Activated CD4-positive, alpha-beta T cell treated with anti-CD3 and anti-CD28 coated beads, Interleukin-2, Interleukin-6, amounts not matched to agents 100 ng/mL and 50 ng/mL, durations not matched to agents 16 hours and 8 hours (primary cell): ENCODE measurements around the gene ECM2.
"Not testable (repeated sequence)": the region's sequence is repeated elsewhere in the genome, so short reads cannot be mapped to it uniquely, and the experiment has no call there.

ENCODE experiments used
- DNase-seq: peaks from one replicate; pipeline ENCODE4 v3.0.0-alpha.2; 2020

Gene ECM2

DNA sequence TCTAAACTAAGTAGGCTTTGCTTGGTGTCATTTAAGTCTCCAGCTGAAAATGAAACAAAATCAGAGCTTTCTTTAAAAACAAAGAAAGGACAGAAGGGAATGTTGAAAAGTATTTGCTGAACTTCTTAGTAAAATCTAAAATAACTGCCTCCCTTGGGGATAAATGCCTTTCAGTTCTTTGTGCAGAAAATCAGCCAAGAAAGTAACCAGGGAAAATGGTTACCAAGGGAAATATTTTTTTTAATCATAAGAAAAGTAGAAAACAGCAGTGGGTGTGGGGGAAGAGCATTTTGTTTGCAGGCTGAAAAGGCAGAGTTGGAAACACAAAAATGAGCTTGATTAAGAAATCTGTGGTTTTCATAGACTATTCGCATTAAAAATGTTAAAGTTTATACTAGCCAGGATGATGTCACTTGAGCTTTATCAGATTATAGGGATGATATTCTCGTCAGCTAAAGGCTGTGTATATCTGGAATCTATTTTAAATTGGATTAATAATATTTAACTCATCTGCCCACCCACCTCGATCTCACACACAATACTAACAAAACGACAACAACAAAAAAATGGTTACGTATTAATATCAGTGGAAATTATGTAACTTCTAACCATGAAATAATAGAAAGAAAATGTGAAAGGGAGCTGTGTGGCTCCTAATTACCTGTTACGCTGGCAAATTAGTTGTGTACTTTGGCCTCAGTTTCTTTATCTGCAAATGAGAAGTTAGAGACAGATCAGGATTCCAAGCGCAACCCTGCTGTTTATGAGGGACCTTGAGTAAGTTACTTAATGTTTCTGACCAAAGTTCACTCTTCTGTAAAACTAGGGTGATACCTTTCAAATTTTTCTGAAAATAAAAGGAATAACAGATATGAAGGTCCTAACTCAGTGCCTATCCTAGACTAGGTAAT lies at the start of gene ECM2:
TSS of gene ECM2 (minus strand) at position 51 of the 911 bp plus-strand sequence. CDS start 13,124 bp downstream, outside the sequence.
- DNase-seq: no peak

- DNase-seq: no peak
Measured at GRCh38 chr9:92576175-92576574, 40.4 kb upstream of the ECM2 start.

GRCh38 chr9:92573612-92574011 lies 37.8 kb upstream of the ECM2 start:
- DNase-seq: not testable (repeated sequence)

GRCh38 chr9:92571871-92572270 lies 36.1 kb upstream of the ECM2 start:
- not testable (repeated sequence) for DNase-seq

DNA sequence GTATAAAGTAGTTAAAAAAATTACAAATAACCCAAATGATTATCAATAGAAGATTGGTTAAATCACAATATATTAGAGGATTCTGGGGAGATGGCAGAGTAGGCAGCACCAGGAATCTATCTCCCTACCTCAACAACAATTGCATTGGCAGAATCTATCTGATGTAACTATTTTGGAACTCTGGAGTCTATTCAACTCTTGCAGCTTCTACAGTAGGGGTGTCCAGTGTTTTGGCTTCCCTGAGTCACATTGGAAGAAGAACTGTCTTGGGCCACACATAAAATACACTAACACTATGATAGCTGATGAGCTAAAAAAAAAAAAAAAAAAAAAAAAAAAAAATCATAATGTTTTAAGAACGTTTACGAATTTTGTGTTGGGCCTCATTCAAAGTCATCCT lies 29.2 kb upstream of the ECM2 start:
- DNase-seq: no peak

DNA sequence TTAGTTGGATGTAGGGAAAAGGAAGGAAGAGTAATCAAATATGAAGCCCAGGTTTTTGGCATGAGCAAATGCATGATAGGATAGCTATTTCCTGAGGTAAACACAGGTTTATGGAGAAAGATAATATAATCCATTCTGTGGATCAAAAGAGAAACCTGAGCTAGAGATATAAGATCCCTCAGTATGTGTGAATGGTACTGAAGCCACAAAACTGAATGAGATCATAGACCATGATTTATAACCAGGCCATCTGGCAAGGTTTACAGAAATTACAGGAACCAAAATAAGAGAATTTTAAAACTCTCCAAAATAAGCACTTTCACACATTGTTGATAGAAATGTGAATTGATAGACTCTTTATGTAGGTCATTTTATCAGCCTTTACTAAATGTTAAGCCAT lies 28.7 kb upstream of the ECM2 start:
- DNase-seq: no peak

- no peak for DNase-seq
Measured at GRCh38 chr9:92563116-92564100, 27.6 kb upstream of the ECM2 start.

- DNase-seq: no peak
Measured at GRCh38 chr9:92562461-92562967, 26.7 kb upstream of the ECM2 start.

DNA sequence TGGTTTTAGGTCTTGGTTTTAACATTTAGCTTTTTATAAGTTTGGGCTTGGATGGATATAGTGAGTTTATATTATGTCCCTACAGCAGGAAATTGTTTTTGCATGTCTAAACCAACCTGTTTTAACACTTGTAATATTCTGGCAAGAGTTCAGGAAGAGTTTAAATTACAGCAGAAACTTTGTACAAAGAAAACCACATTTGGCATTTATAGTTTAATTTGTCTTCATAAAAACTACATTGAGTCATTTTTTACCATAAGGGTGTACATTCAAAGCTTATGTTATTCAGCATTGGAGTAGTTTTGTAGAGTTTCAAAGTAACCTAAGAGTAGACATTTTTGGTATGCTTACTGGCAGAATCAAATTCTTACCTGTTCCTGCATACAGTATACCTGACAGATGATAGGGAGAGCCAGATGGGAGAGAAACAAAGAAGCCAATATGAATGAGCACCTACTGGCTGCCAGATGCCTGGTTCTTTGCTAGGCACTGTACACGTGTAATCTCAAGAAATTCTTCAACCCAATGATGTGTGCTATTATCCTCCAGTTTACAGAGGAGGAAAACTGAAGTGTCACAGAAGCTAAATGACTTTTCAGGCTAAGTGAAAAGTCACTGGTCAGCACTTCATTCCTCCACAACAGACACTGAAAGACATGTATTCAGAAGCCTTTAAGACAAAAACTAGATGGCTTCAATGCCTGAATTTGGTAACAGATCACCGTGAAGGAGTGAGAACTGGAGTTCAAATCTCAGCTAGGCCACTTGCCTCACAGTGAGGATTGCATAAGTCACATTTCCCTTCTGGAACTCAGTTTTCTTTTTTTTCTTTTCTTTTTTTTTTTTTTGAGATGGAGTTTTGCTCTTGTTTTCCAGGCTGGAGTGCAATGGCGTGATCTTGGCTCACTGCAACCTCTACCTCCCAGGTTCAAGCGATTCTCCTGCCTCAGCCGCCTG lies 25.9 kb upstream of the ECM2 start:
- DNase-seq: no peak

DNA sequence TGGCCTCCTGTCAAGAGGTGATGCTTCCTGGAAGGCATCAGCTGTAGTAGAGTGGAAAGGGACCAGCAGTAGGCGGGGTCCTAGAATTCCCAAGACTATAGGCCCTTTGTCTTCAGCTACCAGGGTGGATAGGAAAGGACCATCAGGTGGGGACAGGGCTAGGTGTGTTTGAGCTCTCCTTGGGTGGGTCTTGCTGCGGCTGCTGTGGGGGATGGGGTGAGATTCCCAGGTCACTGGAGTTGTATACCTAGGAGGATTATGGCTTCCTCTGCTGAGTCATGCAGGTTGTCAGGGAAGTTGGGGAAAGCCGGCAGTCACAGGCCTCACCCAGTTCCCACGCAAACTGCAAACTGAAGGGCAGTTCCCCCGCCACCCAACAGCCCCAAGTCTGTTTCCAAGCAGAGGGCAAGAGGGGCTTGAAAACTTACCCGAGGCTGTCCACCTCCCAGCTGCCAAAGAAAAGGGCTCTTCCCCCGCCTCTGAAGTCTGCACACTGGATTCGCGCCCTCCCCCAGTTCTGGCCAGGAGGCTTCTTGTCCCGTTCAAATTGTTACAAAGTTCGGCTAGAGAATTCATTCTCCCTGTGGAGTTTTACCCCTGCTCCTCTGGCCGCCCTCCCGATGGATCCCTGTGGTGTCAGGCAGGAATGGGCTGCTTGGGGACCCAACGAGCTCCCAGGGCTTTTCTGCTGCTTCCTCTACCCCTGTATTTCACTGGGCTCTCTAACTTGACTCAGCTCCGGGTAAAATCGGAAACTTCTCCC lies 23.0 kb upstream of the ECM2 start:
- DNase-seq: no peak

DNA sequence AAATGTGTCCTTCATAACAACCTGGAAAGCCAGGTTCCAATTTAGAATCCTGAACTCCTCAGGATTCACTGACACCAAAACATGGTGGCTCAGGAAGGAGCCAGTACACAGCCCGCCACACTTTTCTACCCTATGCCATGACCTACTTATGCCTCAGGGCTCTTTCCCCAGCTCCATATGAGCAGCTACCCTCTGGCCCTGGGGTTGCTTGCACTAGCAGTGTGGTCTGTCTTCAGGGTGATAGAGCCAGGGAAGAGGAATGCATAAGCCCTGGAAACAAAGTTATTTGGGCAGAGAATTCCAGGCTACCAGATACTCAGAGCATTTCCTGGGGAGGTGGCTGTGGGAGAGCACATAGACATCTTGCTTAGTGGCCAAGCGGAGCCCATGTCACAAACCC lies 15.0 kb upstream of the ECM2 start:
- DNase-seq: no peak

GRCh38 chr9:92547356-92547755 lies 11.6 kb upstream of the ECM2 start:
- no peak for DNase-seq

GRCh38 chr9:92545002-92545510 lies 9.3 kb upstream of the ECM2 start:
- no peak for DNase-seq

DNA sequence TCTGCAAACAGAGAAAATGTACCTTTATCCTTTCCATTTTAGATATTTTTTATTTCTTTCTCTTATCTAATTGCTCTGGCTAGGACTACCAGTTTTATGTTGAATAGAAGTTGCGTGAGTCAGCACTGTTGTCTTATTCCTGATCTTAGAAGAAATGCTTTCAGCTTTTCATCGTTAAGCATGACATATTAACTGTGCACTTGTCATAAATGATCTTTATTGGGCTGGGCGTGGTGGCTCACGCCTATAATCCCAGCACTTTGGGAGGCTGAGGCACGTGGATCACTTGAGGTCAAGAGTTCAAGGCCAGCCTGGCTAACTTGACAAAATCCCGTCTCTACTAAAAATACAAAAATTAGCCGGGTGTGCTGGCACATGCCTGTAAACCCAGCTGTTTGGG lies 8.2 kb upstream of the ECM2 start:
- no peak for DNase-seq

GRCh38 chr9:92538541-92538940 lies 2.8 kb upstream of the ECM2 start:
- DNase-seq: no peak

- peak; percentile 12 for DNase-seq
Measured at GRCh38 chr9:92534674-92535073, 1.1 kb downstream of the ECM2 start.

GRCh38 chr9:92534204-92534603 lies 1.6 kb downstream of the ECM2 start:
- DNase-seq: no peak

- DNase-seq: no peak
Measured at GRCh38 chr9:92530893-92531292, 4.9 kb downstream of the ECM2 start.

GRCh38 chr9:92529124-92529523 lies 6.7 kb downstream of the ECM2 start:
- no peak for DNase-seq

- no peak for DNase-seq
Measured at GRCh38 chr9:92528522-92528849, 7.3 kb downstream of the ECM2 start.

DNA sequence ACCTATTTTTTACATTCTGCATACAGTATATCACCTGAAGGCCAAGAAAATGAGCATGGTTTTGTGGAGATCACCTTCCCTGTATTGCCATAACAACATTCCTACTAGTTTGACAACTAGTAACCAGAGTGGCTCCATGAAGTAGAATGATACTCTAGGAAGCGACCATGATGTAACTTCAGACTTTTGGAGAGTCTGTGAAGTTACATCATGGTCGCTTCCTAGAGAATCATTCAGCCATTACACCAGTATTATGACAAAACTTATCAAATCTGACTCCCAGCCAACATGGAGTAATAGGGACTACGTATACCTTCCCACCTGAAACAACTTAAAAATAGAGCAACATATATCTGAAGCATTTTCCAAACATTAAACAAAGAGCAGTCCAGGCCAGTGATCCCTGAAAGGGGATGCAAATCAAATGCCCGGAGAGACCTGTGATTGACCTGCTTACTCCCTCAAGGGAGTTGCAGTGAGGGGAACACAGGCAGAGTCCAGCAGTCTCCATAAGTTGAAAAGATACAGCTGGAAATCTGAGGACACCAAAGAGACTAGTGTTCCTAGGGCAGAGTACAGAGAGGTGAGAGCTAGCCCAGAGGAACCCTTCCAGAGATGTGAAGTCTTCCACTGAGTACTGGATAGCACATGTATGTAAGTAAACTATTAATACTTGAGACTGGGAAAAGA lies 7.8 kb downstream of the ECM2 start:
- DNase-seq: no peak
